ENCODE data around the gene XXYLT1. TPM values are rescaled to one million over a fixed set of nuclear protein-coding genes. Genes with fewer than 3 reads are reported as not detected.

Gene XXYLT1
- total and polyA plus RNA-seq, 2 of the 4 experiments (the other 2 are of a cell fraction), result 14.7 to 18.1 TPM

DNA sequence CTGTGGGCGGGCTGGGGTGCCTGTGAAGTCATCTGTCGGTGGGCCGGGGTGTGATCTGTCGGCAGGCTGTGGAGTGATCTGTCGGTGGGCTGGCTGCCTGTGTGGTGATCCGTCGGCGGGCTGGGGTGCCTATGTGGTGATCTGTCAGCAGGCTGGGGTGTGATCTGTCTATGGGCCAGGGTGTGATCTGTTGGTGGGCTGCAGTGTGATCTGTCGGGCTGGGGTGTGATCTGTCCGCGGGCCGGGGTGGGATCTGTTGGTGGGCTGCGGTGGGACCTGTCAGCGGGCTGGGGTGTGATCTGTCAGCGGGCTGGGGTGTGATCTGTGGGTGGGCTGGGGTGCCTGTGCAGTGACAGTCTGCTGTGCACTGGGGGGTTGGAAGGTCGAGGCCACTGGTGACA is 204.5 kb downstream of the XXYLT1 start:
- Histone ChIP-seq H3K79me1 (ENCODE audit: low read depth in 1 of 2, low read length in 2 of 2) (no peaks in the 10 kb centered on the region), H3K23ac (ENCODE audit: low read depth, low read length) (no peak overlapping the region), H3K27ac (ENCODE audit: insufficient read depth, low read length) (no peak overlapping the region), H3K4me1 (ENCODE audit: control insufficient read depth, insufficient read depth, low read length) (0 out of 2 replicates have a peak, but pooled peaks cover 2% of the 10 kb centered on the region), H3K18ac (ENCODE audit: low read depth, low read length) (no peak overlapping the region), H3K27me3 (ENCODE audit: control insufficient read depth, insufficient read depth, low read length) (no peaks in the 10 kb centered on the region; the same call in 1 of the 2 replicates), H4K20me1 (ENCODE audit: insufficient read depth, low read length) (no peaks in the 10 kb centered on the region), H3K56ac (ENCODE audit: extremely low read depth, insufficient read depth, low read length) (no peak overlapping the region), H3K9me1 (ENCODE audit: insufficient read depth, low read length) (no peaks in the 10 kb centered on the region), H3K9ac (ENCODE audit: low read depth, low read length) (no peak overlapping the region), H2BK20ac (ENCODE audit: low read depth, low read length) (no peak overlapping the region), H2AK5ac (ENCODE audit: low read depth, low read length) (no peak overlapping the region), H2BK5ac (ENCODE audit: low read depth, low read length, poor library complexity, severe bottlenecking) (no peak overlapping the region), H2BK120ac (ENCODE audit: low read depth, low read length) (no peak overlapping the region), H4K91ac (ENCODE audit: insufficient read depth, low read depth, low read length) (no peak overlapping the region), H4K5ac (ENCODE audit: low read depth, low read length) (no peak overlapping the region), H4K8ac (ENCODE audit: low read depth in 2 of 2, low read length in 2 of 2) (no peak overlapping the region), H3K4ac (ENCODE audit: low read depth, low read length) (no peak overlapping the region), H2AFZ (replicated peaks; ENCODE audit: low read length, poor library complexity) (no peak overlapping the region), H2AK9ac (replicated peaks; ENCODE audit: low read depth, low read length, poor library complexity) (no peak overlapping the region), H3K4me2 (ENCODE audit: low read depth, low read length) (no peak overlapping the region), H2BK15ac (ENCODE audit: low read depth, low read length) (no peak overlapping the region), H3K36me3 (ENCODE audit: control insufficient read depth, insufficient read depth, low read length) (peaks cover 8% of the 10 kb centered on the region), H3K9me3 (ENCODE audit: control insufficient read depth, insufficient read depth, low read length) (no peaks in the 10 kb centered on the region), H3K4me3 (ENCODE audit: insufficient read depth, low read depth, low read length) (no peak overlapping the region), H3K14ac (replicated peaks; ENCODE audit: low read depth, low read length) (no peak overlapping the region)
- ChIA-PET CTCF (no interaction called here), POLR2A (ENCODE audit: unreplicated experiment) (no interaction called here)
- no peak for DNase-seq
- dilution Hi-C loops (cut with HindIII; ENCODE audit: low sequenced_read_pairs, unreplicated experiment) (no loop called here), in situ Hi-C loops (cut with MboI; ENCODE audit: low sequenced_read_pairs) (no loop called here), intact Hi-C loops (cut with micrococcal nuclease) (no loop called here)
- 96% methylated on average over 9 of the region's 16 CpGs; no CpG with 5 or more reads in 1 of the 2 experiments for WGBS, 2 experiments (ENCODE audit: extremely low coverage in 2 of 2, insufficient read length in 1 of 2)
- BruUV-seq (replicated peaks), result no TSS peak
- no peak for ATAC-seq (ENCODE audit: low read depth)
- no peak for TF ChIP-seq MAFK (IDR thresholded peaks at IDR 0.05; ENCODE audit: low read depth, low read length)
- TF ChIP-seq POLR2A (IDR thresholded peaks at IDR 0.05; ENCODE audit: low read depth, low read length), result no peak
- TF ChIP-seq CHD1 (IDR thresholded peaks at IDR 0.05; ENCODE audit: low read depth, low read length), result no peak
- TF ChIP-seq NFE2L2 (IDR thresholded peaks at IDR 0.05; ENCODE audit: low read depth, low read length), result no peak
- TF ChIP-seq, protein P1, sequence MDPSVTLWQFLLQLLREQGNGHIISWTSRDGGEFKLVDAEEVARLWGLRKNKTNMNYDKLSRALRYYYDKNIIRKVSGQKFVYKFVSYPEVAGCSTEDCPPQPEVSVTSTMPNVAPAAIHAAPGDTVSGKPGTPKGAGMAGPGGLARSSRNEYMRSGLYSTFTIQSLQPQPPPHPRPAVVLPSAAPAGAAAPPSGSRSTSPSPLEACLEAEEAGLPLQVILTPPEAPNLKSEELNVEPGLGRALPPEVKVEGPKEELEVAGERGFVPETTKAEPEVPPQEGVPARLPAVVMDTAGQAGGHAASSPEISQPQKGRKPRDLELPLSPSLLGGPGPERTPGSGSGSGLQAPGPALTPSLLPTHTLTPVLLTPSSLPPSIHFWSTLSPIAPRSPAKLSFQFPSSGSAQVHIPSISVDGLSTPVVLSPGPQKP (IDR thresholded peaks at IDR 0.05; ENCODE audit: borderline replicate concordance, low read depth, low read length), result no peak
- TF ChIP-seq FOS (IDR thresholded peaks at IDR 0.05; ENCODE audit: low read depth, low read length), result no peak
- no peak for TF ChIP-seq RAD21 (IDR thresholded peaks at IDR 0.05; ENCODE audit: low read length)
- TF ChIP-seq, protein P2, sequence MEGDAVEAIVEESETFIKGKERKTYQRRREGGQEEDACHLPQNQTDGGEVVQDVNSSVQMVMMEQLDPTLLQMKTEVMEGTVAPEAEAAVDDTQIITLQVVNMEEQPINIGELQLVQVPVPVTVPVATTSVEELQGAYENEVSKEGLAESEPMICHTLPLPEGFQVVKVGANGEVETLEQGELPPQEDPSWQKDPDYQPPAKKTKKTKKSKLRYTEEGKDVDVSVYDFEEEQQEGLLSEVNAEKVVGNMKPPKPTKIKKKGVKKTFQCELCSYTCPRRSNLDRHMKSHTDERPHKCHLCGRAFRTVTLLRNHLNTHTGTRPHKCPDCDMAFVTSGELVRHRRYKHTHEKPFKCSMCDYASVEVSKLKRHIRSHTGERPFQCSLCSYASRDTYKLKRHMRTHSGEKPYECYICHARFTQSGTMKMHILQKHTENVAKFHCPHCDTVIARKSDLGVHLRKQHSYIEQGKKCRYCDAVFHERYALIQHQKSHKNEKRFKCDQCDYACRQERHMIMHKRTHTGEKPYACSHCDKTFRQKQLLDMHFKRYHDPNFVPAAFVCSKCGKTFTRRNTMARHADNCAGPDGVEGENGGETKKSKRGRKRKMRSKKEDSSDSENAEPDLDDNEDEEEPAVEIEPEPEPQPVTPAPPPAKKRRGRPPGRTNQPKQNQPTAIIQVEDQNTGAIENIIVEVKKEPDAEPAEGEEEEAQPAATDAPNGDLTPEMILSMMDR (conservative IDR thresholded peaks at IDR 0.05; ENCODE audit: low read depth, low read length), result no peak

All from IMR-90 (cell line).